ENCODE measurements around the gene CKS1B.

Gene CKS1B

GRCh38 chr1:154974102-154974807 lies at the start of gene CKS1B:
Gene CKS1B (plus strand): TSS chr1:154974681. CDS start chr1:154974746, 65 bp downstream.
- peak; percentile 95 for DNase-seq (ENCODE audit: low spot score)

GRCh38 chr1:154925335-154926170 lies 48.9 kb upstream of the CKS1B start:
- no peak for DNase-seq (ENCODE audit: low spot score)

GRCh38 chr1:154926201-154926600 lies 48.3 kb upstream of the CKS1B start:
- DNase-seq (ENCODE audit: low spot score): no peak

- DNase-seq (ENCODE audit: low spot score): no peak
Observed at GRCh38 chr1:154931940-154932487, 42.5 kb upstream of the CKS1B start.

- no peak for DNase-seq (ENCODE audit: low spot score)
Observed at GRCh38 chr1:154934358-154934948, 40.0 kb upstream of the CKS1B start.

- no peak for DNase-seq (ENCODE audit: low spot score)
Observed at GRCh38 chr1:154935749-154936554, 38.5 kb upstream of the CKS1B start.

GRCh38 chr1:154936555-154937084 lies 37.9 kb upstream of the CKS1B start, which contains the start of gene PMVK:
Gene PMVK (minus strand): TSS chr1:154936719. CDS start chr1:154936685, 34 bp downstream.
- DNase-seq (ENCODE audit: low spot score): peak; percentile 99

- peak; percentile 95 for DNase-seq (ENCODE audit: low spot score)
Observed at GRCh38 chr1:154937085-154937987, 37.1 kb upstream of the CKS1B start.

- DNase-seq (ENCODE audit: low spot score): no peak
Observed at GRCh38 chr1:154937988-154938386, 36.5 kb upstream of the CKS1B start.

GRCh38 chr1:154938604-154939399 lies 35.7 kb upstream of the CKS1B start:
- DNase-seq (ENCODE audit: low spot score): no peak

GRCh38 chr1:154940213-154940560 lies 34.3 kb upstream of the CKS1B start:
- no peak for DNase-seq (ENCODE audit: low spot score)

GRCh38 chr1:154940651-154941194 lies 33.8 kb upstream of the CKS1B start:
- no peak for DNase-seq (ENCODE audit: low spot score)

- no peak for DNase-seq (ENCODE audit: low spot score)
Observed at GRCh38 chr1:154941333-154942013, 33.0 kb upstream of the CKS1B start.

- peak; percentile 69 for DNase-seq (ENCODE audit: low spot score)
Observed at GRCh38 chr1:154943649-154944400, 30.7 kb upstream of the CKS1B start.

GRCh38 chr1:154944401-154945159 lies 29.9 kb upstream of the CKS1B start:
- DNase-seq (ENCODE audit: low spot score): no peak

GRCh38 chr1:154945160-154945961 lies 29.1 kb upstream of the CKS1B start:
- DNase-seq (ENCODE audit: low spot score): no peak
